Neuron (in vitro differentiated cells): ENCODE measurements around the gene NHLRC2.

Experiments used
- H2AFZ ChIP-seq: one replicate; pipeline ENCODE4 v1.6.1; 2013; ENCODE audit warnings: low read depth, mild to moderate bottlenecking, inconsistent platforms, low read length, moderate library complexity
- H3K27me3 ChIP-seq: one replicate; pipeline ENCODE4 v1.6.1; 2013; ENCODE audit warnings: low read length; ENCODE audit not compliant: insufficient read depth
- H3K36me3 ChIP-seq: one replicate; pipeline ENCODE4 v1.6.1; 2013; ENCODE audit warnings: low read length; ENCODE audit not compliant: insufficient read depth
- H3K4me1 ChIP-seq: one replicate; pipeline ENCODE4 v1.6.1; 2013; ENCODE audit warnings: low read length; ENCODE audit not compliant: insufficient read depth
- H3K4me3 ChIP-seq: 2 replicates; pipeline ENCODE4 v1.5.1; 2013; ENCODE audit warnings: mild to moderate bottlenecking, low read length, moderate library complexity
- H3K9me3 ChIP-seq: one replicate; pipeline ENCODE4 v1.6.1; 2013; ENCODE audit warnings: low read length

NHLRC2 gene

GRCh38 chr10:113921561-113922370, 67.3 kb downstream of the NHLRC2 start:
- Histone ChIP-seq H3K36me3 (peaks cover 7% of the 10 kb centered on the region), H3K27me3 (no peaks in the 10 kb centered on the region), H3K9me3 (no peaks in the 10 kb centered on the region), H2AFZ (no peak overlapping the region), H3K4me1 (no peaks in the 10 kb centered on the region), H3K4me3 (no peak overlapping the region)

DNA sequence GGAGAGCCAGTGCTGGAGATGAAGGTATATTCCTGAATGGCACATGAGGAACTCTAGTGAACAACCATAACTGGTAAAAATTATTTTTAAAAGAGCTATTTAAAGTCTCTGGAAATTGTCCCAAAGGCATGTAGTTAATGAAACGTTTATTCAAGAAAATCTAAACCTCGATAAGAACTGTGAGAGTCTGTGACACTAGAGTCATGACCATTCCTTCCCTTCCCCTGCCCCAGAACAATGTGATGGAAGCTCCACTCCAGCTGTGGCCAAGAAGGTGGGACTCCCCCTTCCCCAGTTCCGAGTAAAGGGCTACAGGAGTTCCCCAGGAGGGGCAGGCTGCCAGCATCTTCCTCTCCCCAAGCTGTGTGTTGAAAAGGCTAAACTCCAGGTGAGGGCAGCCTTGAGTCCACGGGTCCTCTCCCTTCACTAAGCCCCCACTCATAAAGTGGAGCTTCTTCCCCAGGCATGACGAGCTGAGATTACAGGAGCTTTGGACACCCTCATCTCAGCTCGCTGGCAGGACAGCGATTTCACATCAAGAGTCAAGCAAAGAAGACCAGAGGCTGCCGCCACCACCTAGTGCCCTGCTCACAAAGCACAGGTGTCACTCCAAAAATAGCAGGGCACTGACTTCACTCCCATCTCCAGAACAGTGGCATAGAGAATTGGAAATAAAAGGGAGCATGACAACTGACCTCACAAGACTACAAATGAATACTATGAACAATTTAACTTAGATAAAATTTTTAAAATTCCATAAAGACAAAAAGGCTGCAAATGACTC, 68.5 kb downstream of the NHLRC2 start:
- peaks cover under 1% of the 10 kb centered on the region for H3K36me3 ChIP-seq
- H2AFZ ChIP-seq = no peak overlapping the region
- H3K4me3 ChIP-seq = no peak overlapping the region
- no peaks in the 10 kb centered on the region for H3K4me1 ChIP-seq
- H3K9me3 ChIP-seq = no peaks in the 10 kb centered on the region
- H3K27me3 ChIP-seq = no peaks in the 10 kb centered on the region

DNA sequence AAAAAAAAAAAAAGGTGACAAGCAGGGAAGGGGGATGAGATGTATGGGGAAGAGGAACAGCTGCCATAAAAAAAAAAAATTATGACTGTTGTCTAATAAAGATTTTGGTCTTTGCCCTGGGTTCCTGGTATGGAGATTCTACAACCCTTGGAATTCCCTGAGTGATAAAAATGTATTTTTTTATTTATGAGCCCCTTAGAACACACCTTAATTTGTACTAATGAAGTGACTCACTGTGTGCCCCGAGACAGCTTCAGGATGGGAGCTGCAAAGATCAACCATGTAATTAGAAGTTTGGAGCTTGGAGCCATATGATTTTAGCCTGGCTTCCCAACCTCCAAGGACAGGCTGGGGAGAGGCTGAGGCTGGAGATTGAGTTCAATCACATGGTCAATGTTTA, 69.7 kb downstream of the NHLRC2 start:
- Histone ChIP-seq H2AFZ (no peak overlapping the region), H3K27me3 (no peaks in the 10 kb centered on the region), H3K36me3 (no peaks in the 10 kb centered on the region), H3K9me3 (no peaks in the 10 kb centered on the region), H3K4me3 (no peak overlapping the region), H3K4me1 (no peaks in the 10 kb centered on the region)

GRCh38 chr10:113924664-113925063, 70.2 kb downstream of the NHLRC2 start:
- no peaks in the 10 kb centered on the region for H3K36me3 ChIP-seq
- no peaks in the 10 kb centered on the region for H3K27me3 ChIP-seq
- H2AFZ ChIP-seq = no peak overlapping the region
- no peaks in the 10 kb centered on the region for H3K9me3 ChIP-seq
- H3K4me3 ChIP-seq = no peak overlapping the region
- no peaks in the 10 kb centered on the region for H3K4me1 ChIP-seq

GRCh38 chr10:113927440-113927839, 73.0 kb downstream of the NHLRC2 start:
- Histone ChIP-seq H3K27me3 (no peaks in the 10 kb centered on the region), H3K4me3 (no peak overlapping the region), H3K36me3 (no peaks in the 10 kb centered on the region), H2AFZ (no peak overlapping the region), H3K4me1 (no peaks in the 10 kb centered on the region), H3K9me3 (no peaks in the 10 kb centered on the region)

DNA sequence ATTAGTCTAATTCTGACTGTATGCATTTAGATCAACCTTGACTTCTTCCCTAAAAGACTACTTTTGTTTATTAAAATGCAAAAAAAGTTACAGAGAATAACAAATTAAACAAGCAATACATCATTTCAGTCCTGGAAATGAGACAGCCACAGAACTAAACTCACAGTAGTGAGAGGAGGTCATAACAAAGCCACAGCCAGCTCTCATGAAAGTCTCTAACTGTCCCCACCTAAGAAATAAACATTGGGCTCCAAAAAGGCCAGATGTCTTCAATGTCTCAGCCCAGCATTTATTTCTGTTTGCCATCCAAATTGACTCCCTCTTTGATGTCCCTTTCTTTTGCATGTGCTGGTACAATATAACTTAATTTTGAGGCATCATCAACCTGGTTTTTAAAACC, 74.4 kb downstream of the NHLRC2 start:
- Histone ChIP-seq H3K36me3 (no peaks in the 10 kb centered on the region), H2AFZ (no peak overlapping the region), H3K9me3 (no peaks in the 10 kb centered on the region), H3K4me1 (no peaks in the 10 kb centered on the region), H3K27me3 (no peaks in the 10 kb centered on the region), H3K4me3 (no peak overlapping the region)

- Histone ChIP-seq H3K4me1 (no peaks in the 10 kb centered on the region), H3K36me3 (no peaks in the 10 kb centered on the region)
Observed at GRCh38 chr10:113929522-113929921, 75.1 kb downstream of the NHLRC2 start.

GRCh38 chr10:113930482-113931057, 76.1 kb downstream of the NHLRC2 start:
- no peak overlapping the region for H2AFZ ChIP-seq
- H3K9me3 ChIP-seq = no peaks in the 10 kb centered on the region
- H3K4me1 ChIP-seq = no peaks in the 10 kb centered on the region
- H3K27me3 ChIP-seq = no peaks in the 10 kb centered on the region
- H3K36me3 ChIP-seq = no peaks in the 10 kb centered on the region
- H3K4me3 ChIP-seq = no peak overlapping the region

More at GRCh38 chr10:113929522-113929921, 75.1 kb downstream of the NHLRC2 start:
- Histone ChIP-seq H2AFZ (no peak overlapping the region), H3K4me3 (no peak overlapping the region), H3K27me3 (no peaks in the 10 kb centered on the region), H3K9me3 (no peaks in the 10 kb centered on the region)

DNA sequence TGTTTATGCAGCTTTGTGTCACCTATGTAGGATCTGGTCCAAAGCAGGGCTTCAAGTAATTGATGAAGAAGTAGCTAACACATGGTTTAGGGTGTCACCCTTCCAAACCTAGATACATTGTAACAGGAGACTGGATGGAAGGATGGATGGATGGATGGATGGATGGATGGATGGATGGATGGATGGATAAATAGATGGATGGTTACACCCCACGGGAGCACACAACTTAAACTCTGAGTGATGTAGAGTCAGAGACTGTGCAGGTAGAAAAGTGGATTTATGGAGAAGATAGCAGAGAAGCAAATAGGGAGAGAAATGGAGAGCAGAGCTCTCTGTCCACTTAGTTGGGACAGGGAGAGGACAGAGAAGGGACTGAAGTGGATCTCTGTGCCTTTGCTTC, 78.4 kb downstream of the NHLRC2 start:
- Histone ChIP-seq H3K4me3 (no peak overlapping the region), H3K9me3 (no peaks in the 10 kb centered on the region), H3K36me3 (no peaks in the 10 kb centered on the region), H3K27me3 (no peaks in the 10 kb centered on the region), H2AFZ (no peak overlapping the region), H3K4me1 (no peaks in the 10 kb centered on the region)

DNA sequence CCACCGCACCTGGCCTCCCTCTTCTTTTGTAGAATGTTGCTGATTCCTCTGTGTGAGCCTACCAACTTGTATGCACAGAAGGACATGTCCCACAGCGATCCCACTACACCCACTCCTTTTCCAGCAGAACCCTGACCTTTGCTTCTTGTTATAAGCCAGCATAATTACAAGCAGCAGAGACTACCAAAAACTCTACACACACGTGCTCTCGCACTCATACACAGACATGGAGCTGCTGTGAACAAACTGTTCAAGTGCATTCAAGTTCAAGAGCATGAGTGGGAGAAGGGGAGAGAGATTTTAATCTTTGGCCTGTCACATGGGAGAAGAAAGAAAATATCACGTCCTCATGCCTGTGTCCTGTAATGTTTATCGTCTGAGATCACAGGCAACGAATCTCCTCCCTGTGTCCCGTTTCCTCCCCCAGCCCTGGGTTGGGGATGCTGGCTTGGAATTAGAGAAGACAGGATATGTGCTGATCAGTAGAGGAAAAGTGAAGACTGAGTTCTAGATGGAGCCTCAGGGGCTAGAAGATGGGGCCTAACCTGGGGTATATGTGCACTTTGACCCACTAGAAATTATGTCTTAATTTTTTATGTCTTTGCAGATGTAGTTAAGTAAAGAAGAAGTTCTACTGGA, 79.6 kb downstream of the NHLRC2 start:
- no peak overlapping the region for H2AFZ ChIP-seq
- H3K27me3 ChIP-seq = no peaks in the 10 kb centered on the region
- no peaks in the 10 kb centered on the region for H3K36me3 ChIP-seq
- no peaks in the 10 kb centered on the region for H3K4me1 ChIP-seq
- no peaks in the 10 kb centered on the region for H3K9me3 ChIP-seq
- H3K4me3 ChIP-seq = no peak overlapping the region

DNA sequence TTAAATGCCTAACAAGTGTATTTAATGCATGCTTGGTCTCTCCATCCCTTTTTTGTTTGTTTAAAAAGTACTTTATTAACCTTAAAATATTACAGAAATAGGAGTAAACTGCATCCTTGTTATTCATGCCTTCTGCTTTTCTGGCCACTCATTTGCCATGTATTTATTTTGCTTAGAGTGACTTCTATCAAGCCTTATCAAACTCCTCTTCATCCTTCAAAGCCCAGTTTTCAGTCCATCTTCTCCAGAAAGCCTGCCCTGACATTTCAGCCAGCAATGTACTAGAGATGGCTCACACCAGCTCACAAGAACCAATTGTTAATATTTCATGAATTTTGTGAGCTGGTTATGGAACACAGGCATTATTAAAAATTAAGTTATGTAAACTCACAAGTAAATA, 82.8 kb downstream of the NHLRC2 start:
- Histone ChIP-seq H3K4me1 (no peaks in the 10 kb centered on the region), H2AFZ (no peak overlapping the region), H3K4me3 (no peak overlapping the region), H3K36me3 (no peaks in the 10 kb centered on the region), H3K27me3 (peaks cover 2% of the 10 kb centered on the region), H3K9me3 (no peaks in the 10 kb centered on the region)

DNA sequence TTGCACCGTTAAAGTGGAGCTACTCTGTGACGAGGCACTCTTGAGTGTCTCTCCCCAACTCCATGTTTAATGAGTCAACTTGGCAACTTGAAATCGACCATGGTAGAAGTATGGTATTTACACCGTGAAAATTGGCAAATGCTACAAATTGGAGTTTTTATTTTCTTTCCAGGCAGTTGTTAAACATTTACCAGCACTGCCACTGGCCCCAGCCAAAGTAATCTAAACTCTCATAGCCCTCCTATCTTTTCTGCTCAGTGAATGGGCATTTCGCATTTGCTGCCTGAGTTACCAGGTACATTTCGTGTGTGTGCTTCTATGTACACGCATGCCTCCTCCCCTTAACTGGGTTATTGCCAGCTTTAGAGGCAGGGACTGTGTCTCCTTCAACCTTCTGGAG, 83.3 kb downstream of the NHLRC2 start:
- H3K4me1 ChIP-seq = no peaks in the 10 kb centered on the region
- no peak overlapping the region for H3K4me3 ChIP-seq
- H2AFZ ChIP-seq = no peak overlapping the region
- no peaks in the 10 kb centered on the region for H3K9me3 ChIP-seq
- peaks cover 2% of the 10 kb centered on the region for H3K27me3 ChIP-seq
- H3K36me3 ChIP-seq = no peaks in the 10 kb centered on the region
